GM18519 (cell line): Measurements from ENCODE around the gene PCDHGB4.
"Not testable (repeated sequence)": the region's sequence is repeated elsewhere in the genome, so short reads cannot be mapped to it uniquely, and the experiment has no call there.

Experiments used
- ATAC-seq: cut with Tn5 transposase; IDR thresholded peaks from one replicate; pipeline ENCODE4 v1.9.1; 2021; ENCODE audit warnings: mild to moderate bottlenecking, moderate library complexity; ENCODE audit not compliant: unreplicated experiment, low FRiP score

PCDHGB4 gene

DNA sequence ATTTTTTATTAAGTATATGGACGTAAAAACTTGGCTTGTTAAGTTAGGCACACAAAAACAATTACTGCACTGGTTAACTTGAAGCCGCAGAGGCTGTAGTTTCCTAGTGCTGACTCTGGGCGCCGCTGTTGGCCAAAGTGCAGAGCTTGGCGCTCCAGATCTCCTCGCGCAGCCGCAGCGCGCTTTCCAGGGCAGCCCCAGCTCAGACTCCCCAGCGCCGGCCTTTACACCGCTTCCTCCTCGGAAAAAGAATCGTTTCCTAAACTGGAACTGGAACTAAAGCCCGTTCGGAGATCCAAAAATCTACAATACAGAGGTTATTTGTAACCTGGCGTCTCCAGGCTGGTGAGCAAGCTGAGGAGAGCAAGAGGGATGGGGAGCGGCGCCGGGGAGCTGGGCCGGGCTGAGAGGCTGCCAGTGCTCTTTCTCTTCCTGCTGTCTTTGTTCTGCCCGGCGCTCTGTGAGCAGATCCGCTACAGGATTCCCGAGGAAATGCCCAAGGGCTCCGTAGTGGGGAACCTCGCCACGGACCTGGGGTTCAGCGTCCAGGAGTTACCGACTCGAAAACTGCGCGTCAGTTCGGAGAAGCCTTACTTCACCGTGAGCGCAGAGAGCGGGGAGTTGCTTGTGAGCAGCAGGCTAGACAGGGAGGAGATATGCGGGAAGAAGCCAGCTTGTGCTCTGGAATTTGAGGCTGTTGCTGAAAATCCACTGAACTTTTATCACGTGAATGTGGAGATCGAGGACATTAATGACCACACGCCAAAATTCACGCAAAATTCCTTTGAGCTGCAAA lies 10.5 kb downstream of the PCDHGB4 start, which contains the start of gene PCDHGB5:
TSS of gene PCDHGB5 (plus strand) at position 192 of the 796 bp plus-strand sequence. CDS start at position 373, 181 bp downstream.
- peak; percentile 92 for ATAC-seq

- ATAC-seq, result no peak
Observed at GRCh38 chr5:141398608-141399007, 11.1 kb downstream of the PCDHGB4 start.

DNA sequence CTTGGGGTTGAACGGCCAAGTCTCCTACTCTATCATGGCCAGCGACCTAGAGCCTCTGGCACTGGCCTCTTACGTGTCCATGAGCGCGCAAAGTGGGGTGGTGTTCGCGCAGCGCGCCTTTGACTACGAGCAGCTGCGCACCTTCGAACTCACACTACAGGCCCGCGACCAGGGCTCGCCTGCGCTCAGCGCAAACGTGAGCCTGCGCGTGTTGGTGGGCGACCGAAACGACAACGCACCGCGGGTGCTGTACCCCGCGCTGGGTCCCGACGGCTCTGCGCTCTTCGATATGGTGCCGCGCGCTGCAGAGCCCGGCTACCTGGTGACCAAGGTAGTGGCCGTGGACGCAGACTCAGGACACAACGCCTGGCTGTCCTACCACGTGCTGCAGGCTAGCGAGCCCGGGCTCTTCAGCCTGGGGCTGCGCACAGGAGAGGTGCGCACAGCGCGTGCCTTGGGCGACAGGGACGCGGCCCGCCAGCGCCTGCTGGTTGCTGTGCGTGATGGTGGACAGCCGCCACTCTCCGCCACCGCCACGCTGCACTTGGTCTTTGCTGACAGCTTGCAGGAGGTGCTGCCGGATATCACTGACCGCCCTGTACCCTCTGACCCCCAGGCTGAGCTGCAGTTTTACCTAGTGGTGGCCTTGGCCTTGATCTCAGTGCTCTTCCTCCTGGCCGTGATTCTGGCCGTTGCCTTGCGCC lies 12.2 kb downstream of the PCDHGB4 start:
- ATAC-seq, result no peak

GRCh38 chr5:141402553-141403243 lies 15.2 kb downstream of the PCDHGB4 start, which contains the start of gene PCDHGA9:
TSS of gene PCDHGA9 (plus strand) at chr5:141402778. CDS start at chr5:141402953, 175 bp downstream.
- ATAC-seq, result no peak

DNA sequence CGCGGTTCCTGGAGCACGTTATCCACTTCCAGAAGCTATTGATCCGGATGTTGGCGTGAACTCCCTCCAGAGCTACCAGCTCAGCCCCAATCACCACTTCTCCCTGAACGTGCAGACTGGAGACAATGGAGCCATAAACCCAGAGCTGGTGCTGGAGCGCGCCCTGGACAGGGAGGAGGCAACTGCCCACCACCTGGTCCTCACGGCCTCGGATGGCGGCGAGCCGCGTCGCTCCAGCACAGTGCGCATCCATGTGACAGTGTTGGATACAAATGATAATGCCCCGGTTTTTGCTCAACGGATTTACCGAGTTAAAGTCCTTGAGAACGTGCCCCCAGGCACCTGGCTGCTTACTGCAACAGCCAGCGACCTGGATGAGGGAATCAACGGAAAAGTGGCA lies 15.9 kb downstream of the PCDHGB4 start:
- ATAC-seq, result no peak

- not testable (repeated sequence) for ATAC-seq
Observed at GRCh38 chr5:141407790-141408505, 20.4 kb downstream of the PCDHGB4 start, which contains the start of gene PCDHGB6. TSS of gene PCDHGB6 (plus strand) at chr5:141408021. CDS start at chr5:141408203, 182 bp downstream.

DNA sequence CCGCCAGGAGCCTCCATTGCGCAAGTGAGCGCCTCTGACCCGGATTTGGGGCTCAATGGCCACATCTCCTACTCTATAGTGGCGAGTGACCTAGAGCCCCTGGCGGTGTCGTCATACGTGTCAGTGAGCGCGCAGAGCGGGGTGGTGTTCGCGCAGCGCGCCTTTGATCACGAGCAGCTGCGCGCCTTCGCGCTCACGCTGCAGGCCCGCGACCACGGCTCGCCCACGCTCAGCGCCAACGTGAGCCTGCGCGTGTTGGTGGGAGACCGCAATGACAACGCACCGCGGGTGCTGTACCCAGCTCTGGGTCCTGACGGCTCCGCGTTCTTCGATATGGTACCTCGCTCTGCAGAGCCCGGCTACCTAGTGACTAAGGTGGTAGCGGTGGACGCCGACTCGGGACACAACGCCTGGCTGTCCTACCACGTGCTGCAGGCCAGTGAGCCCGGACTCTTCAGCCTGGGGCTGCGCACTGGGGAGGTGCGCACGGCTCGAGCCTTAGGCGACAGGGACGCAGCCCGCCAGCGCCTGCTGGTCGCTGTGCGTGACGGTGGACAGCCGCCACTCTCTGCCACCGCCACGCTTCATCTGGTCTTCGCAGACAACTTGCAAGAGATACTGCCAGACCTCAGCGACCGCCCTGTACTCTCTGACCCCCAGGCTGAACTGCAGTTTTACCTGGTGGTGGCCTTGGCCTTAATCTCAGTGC lies 22.3 kb downstream of the PCDHGB4 start:
- ATAC-seq, result no peak

GRCh38 chr5:141411575-141411974 lies 24.1 kb downstream of the PCDHGB4 start:
- no peak for ATAC-seq

DNA sequence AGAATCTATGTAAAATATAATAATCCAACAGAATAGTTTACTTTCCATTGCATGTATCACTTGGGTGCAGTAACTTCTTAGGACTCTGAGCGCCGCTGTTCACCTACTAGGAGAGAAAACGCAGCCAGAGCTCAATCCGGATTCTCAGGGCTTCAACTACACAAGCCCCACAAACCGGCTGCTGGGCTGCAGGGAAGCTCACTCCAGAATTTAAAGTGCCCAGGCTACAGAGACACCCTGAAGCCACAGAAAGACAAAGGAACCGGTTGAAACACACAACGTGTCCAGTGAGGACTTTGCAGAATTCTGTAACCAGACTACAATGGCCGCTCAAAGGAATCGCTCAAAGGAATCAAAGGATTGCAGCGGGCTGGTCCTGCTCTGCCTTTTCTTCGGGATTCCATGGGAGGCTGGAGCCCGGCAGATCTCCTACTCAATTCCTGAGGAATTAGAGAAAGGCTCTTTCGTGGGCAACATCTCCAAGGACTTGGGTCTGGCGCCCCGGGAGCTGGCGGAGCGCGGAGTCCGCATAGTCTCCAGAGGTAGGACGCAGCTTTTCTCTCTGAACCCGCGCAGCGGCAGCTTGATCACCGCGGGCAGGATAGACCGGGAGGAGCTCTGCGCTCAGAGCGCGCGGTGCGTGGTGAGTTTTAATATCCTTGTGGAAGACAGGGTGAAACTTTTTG lies 25.5 kb downstream of the PCDHGB4 start, which contains the start of gene PCDHGA10:
TSS of gene PCDHGA10 (plus strand) at position 134 of the 686 bp plus-strand sequence. CDS start at position 323, 189 bp downstream.
- peak; percentile 74 for ATAC-seq

GRCh38 chr5:141413540-141414069 lies 26.1 kb downstream of the PCDHGB4 start:
- ATAC-seq, result no peak

- ATAC-seq, result not testable (repeated sequence)
Observed at GRCh38 chr5:141414548-141415274, 27.2 kb downstream of the PCDHGB4 start.

DNA sequence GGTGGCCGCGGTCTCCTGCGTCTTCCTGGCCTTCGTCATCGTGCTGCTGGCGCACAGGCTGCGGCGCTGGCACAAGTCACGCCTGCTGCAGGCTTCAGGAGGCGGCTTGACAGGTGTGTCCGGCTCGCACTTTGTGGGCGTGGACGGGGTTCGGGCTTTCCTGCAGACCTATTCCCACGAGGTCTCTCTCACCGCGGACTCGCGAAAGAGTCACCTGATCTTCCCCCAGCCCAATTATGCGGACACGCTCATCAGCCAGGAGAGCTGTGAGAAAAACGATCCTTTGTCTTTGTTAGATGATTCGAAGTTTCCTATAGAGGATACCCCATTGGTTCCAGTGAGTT lies 27.7 kb downstream of the PCDHGB4 start:
- ATAC-seq, result not testable (repeated sequence)

- peak; percentile 60 for ATAC-seq
Observed at GRCh38 chr5:141417494-141418172, 30.1 kb downstream of the PCDHGB4 start, which contains the start of gene PCDHGB7. TSS of gene PCDHGB7 (plus strand) at chr5:141417677. CDS start at chr5:141417860, 183 bp downstream.

GRCh38 chr5:141419074-141419880 lies 31.8 kb downstream of the PCDHGB4 start:
- no peak for ATAC-seq

DNA sequence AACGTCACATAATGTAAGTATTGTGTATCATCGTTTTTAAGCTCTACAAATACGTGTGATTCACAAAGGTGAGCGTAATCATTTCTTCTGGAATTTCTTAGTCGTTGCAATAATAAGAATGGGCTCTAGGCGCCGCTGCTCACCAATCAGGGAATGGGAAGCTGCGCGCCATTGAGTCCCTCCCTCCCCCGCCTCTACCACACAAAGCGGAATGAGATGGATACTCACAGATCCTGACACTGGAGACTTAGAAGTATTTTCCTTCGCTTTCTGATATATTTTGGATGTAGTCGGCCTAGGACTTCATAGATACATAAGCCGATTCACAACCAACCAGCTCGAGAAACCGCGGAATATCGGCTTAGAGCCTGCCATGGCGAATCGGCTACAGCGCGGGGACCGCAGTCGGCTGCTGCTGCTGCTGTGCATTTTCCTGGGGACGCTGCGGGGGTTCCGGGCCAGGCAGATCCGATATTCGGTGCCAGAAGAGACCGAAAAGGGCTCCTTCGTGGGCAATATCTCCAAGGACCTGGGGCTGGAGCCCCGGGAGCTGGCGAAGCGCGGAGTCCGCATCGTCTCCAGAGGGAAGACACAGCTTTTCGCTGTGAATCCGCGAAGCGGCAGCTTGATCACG lies 33.5 kb downstream of the PCDHGB4 start, which contains the start of gene PCDHGA11:
TSS of gene PCDHGA11 (plus strand) at position 197 of the 634 bp plus-strand sequence. CDS start at position 374, 177 bp downstream.
- ATAC-seq, result no peak

DNA sequence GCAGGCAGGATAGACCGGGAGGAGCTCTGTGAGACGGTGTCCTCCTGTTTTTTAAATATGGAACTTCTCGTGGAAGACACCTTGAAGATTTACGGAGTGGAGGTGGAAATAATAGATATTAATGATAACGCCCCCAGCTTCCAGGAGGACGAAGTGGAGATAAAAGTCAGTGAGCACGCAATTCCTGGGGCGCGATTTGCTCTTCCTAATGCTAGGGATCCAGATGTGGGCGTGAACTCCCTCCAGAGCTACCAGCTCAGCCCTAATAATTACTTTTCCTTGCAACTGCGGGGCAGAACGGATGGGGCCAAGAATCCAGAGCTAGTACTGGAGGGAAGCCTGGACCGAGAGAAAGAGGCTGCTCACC lies 34.0 kb downstream of the PCDHGB4 start:
- no peak for ATAC-seq
